Measurements from ENCODE around the gene DIPK1C. TPM values are rescaled to one million over a fixed set of nuclear protein-coding genes. Genes with fewer than 3 reads are reported as not detected.

DIPK1C gene
- total RNA-seq, 2 donors from 2014 or later: not detected

- no peak overlapping the region for H3K4me3 Mint-ChIP-seq
- H3K4me1 Mint-ChIP-seq (ENCODE audit: low read depth in 2 of 2): no peaks in the 10 kb centered on the region
- H3K27me3 Mint-ChIP-seq: peaks cover 10 to 18% of the 10 kb centered on the region in 2 donors
- no peak overlapping the region for H3K27ac Mint-ChIP-seq
- no peaks in the 10 kb centered on the region for H3K9me3 Mint-ChIP-seq
- no peaks in the 10 kb centered on the region for H3K36me3 Mint-ChIP-seq
- DNase-seq (ENCODE audit: low spot score) (no peak), ATAC-seq (no peak)
Measured at GRCh38 chr18:74414953-74415515, 42.1 kb downstream of the DIPK1C start.

GRCh38 chr18:74413836-74414235 lies 43.3 kb downstream of the DIPK1C start:
- DNase-seq (ENCODE audit: low spot score): no peak
- ATAC-seq: no peak
- Mint-ChIP-seq H3K9me3 (no peaks in the 10 kb centered on the region), H3K36me3 (no peaks in the 10 kb centered on the region), H3K27me3 (peaks cover 9 to 10% of the 10 kb centered on the region in 2 donors), H3K27ac (no peak overlapping the region), H3K4me3 (no peak overlapping the region), H3K4me1 (ENCODE audit: low read depth in 2 of 2) (no peaks in the 10 kb centered on the region)

GRCh38 chr18:74412116-74412880 lies 44.8 kb downstream of the DIPK1C start:
- no peaks in the 10 kb centered on the region for H3K36me3 Mint-ChIP-seq

GRCh38 chr18:74411475-74411874 lies 45.6 kb downstream of the DIPK1C start:
- no peaks in the 10 kb centered on the region for H3K9me3 Mint-ChIP-seq
- peaks cover 7 to 13% of the 10 kb centered on the region in 2 donors for H3K4me1 Mint-ChIP-seq (ENCODE audit: low read depth in 2 of 2)
- no peak overlapping the region for H3K27ac Mint-ChIP-seq
- H3K36me3 Mint-ChIP-seq: no peaks in the 10 kb centered on the region
- peaks cover 9 to 24% of the 10 kb centered on the region in 2 donors for H3K27me3 Mint-ChIP-seq
- DNase-seq (ENCODE audit: low spot score) (no peak), ATAC-seq (no peak)
- no peak overlapping the region for H3K4me3 Mint-ChIP-seq

More at GRCh38 chr18:74412116-74412880, 44.8 kb downstream of the DIPK1C start:
- H3K27me3 Mint-ChIP-seq: peaks cover 9 to 24% of the 10 kb centered on the region in 2 donors
- H3K4me1 Mint-ChIP-seq (ENCODE audit: low read depth in 2 of 2): peaks cover 7 to 13% of the 10 kb centered on the region in 2 donors
- no peaks in the 10 kb centered on the region for H3K9me3 Mint-ChIP-seq
- DNase-seq (ENCODE audit: low spot score) (no peak), ATAC-seq (no peak)
- no peak overlapping the region for H3K27ac Mint-ChIP-seq
- H3K4me3 Mint-ChIP-seq: no peak overlapping the region

- Mint-ChIP-seq H3K4me1 (ENCODE audit: low read depth in 2 of 2) (peaks cover 7 to 13% of the 10 kb centered on the region in 2 donors), H3K4me3 (no peak overlapping the region), H3K27ac (no peak overlapping the region), H3K27me3 (peaks cover 9 to 24% of the 10 kb centered on the region in 2 donors), H3K9me3 (no peaks in the 10 kb centered on the region), H3K36me3 (no peaks in the 10 kb centered on the region)
- no peak for ATAC-seq
- DNase-seq (ENCODE audit: low spot score): no peak
Measured at GRCh38 chr18:74410441-74410992, 46.6 kb downstream of the DIPK1C start.

- Mint-ChIP-seq H3K36me3 (no peaks in the 10 kb centered on the region), H3K27me3 (peaks cover 9 to 24% of the 10 kb centered on the region in 2 donors), H3K9me3 (no peaks in the 10 kb centered on the region), H3K27ac (peak overlapping the region; percentile 16 to 17), H3K4me1 (ENCODE audit: low read depth in 2 of 2) (peaks cover 7 to 13% of the 10 kb centered on the region in 2 donors), H3K4me3 (peak overlapping the region; percentile 58)
- no peak for DNase-seq (ENCODE audit: low spot score)
- ATAC-seq: no peak
Measured at GRCh38 chr18:74407888-74408287, 49.2 kb downstream of the DIPK1C start.

- Mint-ChIP-seq H3K36me3 (no peaks in the 10 kb centered on the region), H3K27ac (no peak overlapping the region), H3K9me3 (no peaks in the 10 kb centered on the region), H3K27me3 (peaks cover 8 to 12% of the 10 kb centered on the region in 2 donors), H3K4me3 (no peak overlapping the region), H3K4me1 (ENCODE audit: low read depth in 2 of 2) (peaks cover 6% of the 10 kb centered on the region in 2 donors)
- ATAC-seq (no peak), DNase-seq (ENCODE audit: low spot score) (no peak)
Measured at GRCh38 chr18:74402806-74403433, 54.2 kb downstream of the DIPK1C start.

GRCh38 chr18:74400813-74401212 lies 56.3 kb downstream of the DIPK1C start:
- DNase-seq (ENCODE audit: low spot score) (no peak), ATAC-seq (no peak)
- no peak overlapping the region for H3K27ac Mint-ChIP-seq
- H3K27me3 Mint-ChIP-seq: peaks cover 8 to 11% of the 10 kb centered on the region in 2 donors
- no peaks in the 10 kb centered on the region for H3K9me3 Mint-ChIP-seq
- H3K4me1 Mint-ChIP-seq (ENCODE audit: low read depth in 2 of 2): no peaks in the 10 kb centered on the region
- H3K36me3 Mint-ChIP-seq: no peaks in the 10 kb centered on the region
- H3K4me3 Mint-ChIP-seq: no peak overlapping the region

- no peak overlapping the region for H3K27ac Mint-ChIP-seq
- H3K4me1 Mint-ChIP-seq (ENCODE audit: low read depth in 2 of 2): no peaks in the 10 kb centered on the region
- no peak for ATAC-seq
- DNase-seq (ENCODE audit: low spot score): no peak
- H3K27me3 Mint-ChIP-seq: peaks cover 11 to 14% of the 10 kb centered on the region in 2 donors
- H3K36me3 Mint-ChIP-seq: no peaks in the 10 kb centered on the region
- no peaks in the 10 kb centered on the region for H3K9me3 Mint-ChIP-seq
- no peak overlapping the region for H3K4me3 Mint-ChIP-seq
Measured at GRCh38 chr18:74399091-74399887, 57.8 kb downstream of the DIPK1C start.

GRCh38 chr18:74397572-74397971 lies 59.5 kb downstream of the DIPK1C start:
- ATAC-seq (no peak), DNase-seq (ENCODE audit: low spot score) (no peak)
- Mint-ChIP-seq H3K4me1 (ENCODE audit: low read depth in 2 of 2) (no peaks in the 10 kb centered on the region), H3K27me3 (peaks cover 20 to 27% of the 10 kb centered on the region in 2 donors), H3K9me3 (no peaks in the 10 kb centered on the region), H3K27ac (no peak overlapping the region), H3K4me3 (no peak overlapping the region), H3K36me3 (no peaks in the 10 kb centered on the region)

GRCh38 chr18:74396171-74397169 lies 60.6 kb downstream of the DIPK1C start:
- Mint-ChIP-seq H3K4me1 (ENCODE audit: low read depth in 2 of 2) (no peaks in the 10 kb centered on the region), H3K27me3 (peaks cover 19 to 34% of the 10 kb centered on the region in 2 donors), H3K4me3 (no peak overlapping the region), H3K27ac (no peak overlapping the region), H3K36me3 (no peaks in the 10 kb centered on the region), H3K9me3 (no peaks in the 10 kb centered on the region)
- ATAC-seq (no peak), DNase-seq (ENCODE audit: low spot score) (no peak)

- Mint-ChIP-seq H3K27ac (no peak overlapping the region), H3K27me3 (peaks cover 17 to 39% of the 10 kb centered on the region in 2 donors), H3K36me3 (no peaks in the 10 kb centered on the region), H3K4me3 (no peak overlapping the region), H3K9me3 (no peaks in the 10 kb centered on the region), H3K4me1 (ENCODE audit: low read depth in 2 of 2) (peaks cover 0 to 7% of the 10 kb centered on the region in 2 donors)
- DNase-seq (ENCODE audit: low spot score) (no peak), ATAC-seq (no peak)
Measured at GRCh38 chr18:74395648-74396154, 61.4 kb downstream of the DIPK1C start.

All from natural killer cell treated with Interleukin-12 subunit alpha and Interleukin-12 subunit beta and Interleukin-15 and Interleukin-18, amount 100 ng/mL, for 72 hours (primary cell).